WTC11 (cell line): ENCODE measurements around the gene CPLX3. TPM values are rescaled to one million over a fixed set of nuclear protein-coding genes. Genes with fewer than 3 reads are reported as not detected.

ENCODE experiments used
- ATAC-seq: fragments of 200-7000 bp; cut with Tn5 transposase; 2 replicates; pipeline ENCODE4 v1.10.0; 2021; ENCODE audit warnings: mild to moderate bottlenecking, moderate library complexity
- CTCF ChIA-PET: fragments of 300-600 bp; sonication (Branson Sonifier 250); formaldehyde crosslinking; loops from one replicate; lab custom pipeline; 2021; ENCODE audit warnings: antibody characterized with exemption; lab: Charles Lee
- POLR2A ChIA-PET: fragments of 350-600 bp; sonication (Branson Sonifier 250); formaldehyde crosslinking; loops from one replicate; lab custom pipeline; 2021; ENCODE audit warnings: antibody characterized with exemption; lab: Charles Lee
- DNase-seq: peaks from one replicate; pipeline ENCODE4 v3.0.0; 2021; ENCODE audit warnings: low spot score
- H3K27ac Mint-ChIP-seq: 2 replicates; pipeline ENCODE4 v1.8.0; 2021; ENCODE audit warnings: mixed read lengths
- H3K27me3 Mint-ChIP-seq: 2 replicates; pipeline ENCODE4 v1.8.0; 2021; ENCODE audit warnings: low read depth, mild to moderate bottlenecking, moderate library complexity, mixed read lengths
- H3K36me3 Mint-ChIP-seq: 2 replicates; pipeline ENCODE4 v1.8.0; 2021; ENCODE audit warnings: mixed read lengths
- H3K4me1 Mint-ChIP-seq: 2 replicates; pipeline ENCODE4 v1.8.0; 2022; ENCODE audit warnings: mixed read lengths
- H3K4me3 Mint-ChIP-seq: 2 replicates; pipeline ENCODE4 v1.8.0; 2021; ENCODE audit warnings: mild to moderate bottlenecking, moderate library complexity, mixed read lengths
- H3K9me3 Mint-ChIP-seq: 2 replicates; pipeline ENCODE4 v1.8.0; 2021; ENCODE audit warnings: mixed read lengths
- CREB1 ChIP-seq: sonication (generic); formaldehyde crosslinking; IDR thresholded peaks from 2 replicates; pipeline ENCODE4 v1.8.0; 2023; ENCODE audit warnings: mild to moderate bottlenecking, missing genetic modification reagents
- CREM ChIP-seq: sonication (generic); formaldehyde crosslinking; IDR thresholded peaks from 2 replicates; pipeline ENCODE4 v1.8.1; 2022; ENCODE audit warnings: mild to moderate bottlenecking, missing genetic modification reagents, moderate library complexity
- FOXJ3 ChIP-seq: sonication (generic); formaldehyde crosslinking; IDR thresholded peaks from 2 replicates; pipeline ENCODE4 v1.9.0; 2021; ENCODE audit warnings: missing genetic modification reagents, mild to moderate bottlenecking, borderline replicate concordance
- HMGA2 ChIP-seq: fragments of 250-450 bp; sonication (Bioruptor Pico); IDR thresholded peaks from 2 replicates; pipeline ENCODE4 v1.4.0; 2021; ENCODE audit warnings: mild to moderate bottlenecking, moderate library complexity
- MAX ChIP-seq: sonication (generic); formaldehyde crosslinking; IDR thresholded peaks from 2 replicates; pipeline ENCODE4 v1.8.0; 2022; ENCODE audit warnings: mild to moderate bottlenecking, missing genetic modification reagents
- MXD4 ChIP-seq: fragments of 250-450 bp; sonication (Bioruptor Pico); IDR thresholded peaks from 2 replicates; pipeline ENCODE4 v1.8.0; 2021; ENCODE audit warnings: mild to moderate bottlenecking, moderate library complexity, borderline replicate concordance
- MYBL2 ChIP-seq: sonication (generic); formaldehyde crosslinking; IDR thresholded peaks from 2 replicates; pipeline ENCODE4 v1.8.1; 2023; ENCODE audit warnings: mild to moderate bottlenecking, moderate library complexity, missing genetic modification reagents
- PRDM15 ChIP-seq: sonication (generic); formaldehyde crosslinking; IDR thresholded peaks from 2 replicates; pipeline ENCODE4 v1.8.0; 2022; ENCODE audit warnings: missing genetic modification reagents
- RORB ChIP-seq: fragments of 250-450 bp; sonication (Bioruptor Pico); IDR thresholded peaks from 2 replicates; pipeline ENCODE4 v1.9.0; 2021; ENCODE audit warnings: mild to moderate bottlenecking
- SMAD4 ChIP-seq: sonication (generic); formaldehyde crosslinking; IDR thresholded peaks from 2 replicates; pipeline ENCODE4 v1.8.0; 2022; ENCODE audit warnings: mild to moderate bottlenecking, missing genetic modification reagents
- STAT6 ChIP-seq: sonication (generic); formaldehyde crosslinking; conservative IDR thresholded peaks from 2 replicates; pipeline ENCODE4 v1.8.1; 2023; ENCODE audit warnings: mild to moderate bottlenecking, low read depth, missing genetic modification reagents, moderate library complexity
- TEAD1 ChIP-seq: sonication (generic); formaldehyde crosslinking; IDR thresholded peaks from 2 replicates; pipeline ENCODE4 v1.8.0; 2022; ENCODE audit warnings: mild to moderate bottlenecking, missing genetic modification reagents
- TP53 ChIP-seq: sonication (generic); formaldehyde crosslinking; IDR thresholded peaks from 2 replicates; pipeline ENCODE4 v1.8.1; 2023; ENCODE audit warnings: mild to moderate bottlenecking, missing genetic modification reagents
- ZBTB43 ChIP-seq: sonication (generic); formaldehyde crosslinking; IDR thresholded peaks from 2 replicates; pipeline ENCODE4 v1.8.1; 2023; ENCODE audit warnings: mild to moderate bottlenecking, missing genetic modification reagents
- ZNF416 ChIP-seq: fragments of 250-450 bp; sonication (Bioruptor Pico); IDR thresholded peaks from 2 replicates; pipeline ENCODE4 v1.9.0; 2021; ENCODE audit warnings: mild to moderate bottlenecking, inconsistent platforms
- ZNF671 ChIP-seq: fragments of 250-450 bp; sonication (Bioruptor Pico); IDR thresholded peaks from 2 replicates; pipeline ENCODE4 v1.8.0; 2021; ENCODE audit warnings: mild to moderate bottlenecking
- total RNA-seq: library from RNA; stranded (reverse); gene quantifications from 3 replicates; pipeline ENCODE4 v1.2.3, GENCODE V29; 2021
- TF ChIP-seq, protein P1 (sequence below): sonication (generic); formaldehyde crosslinking; IDR thresholded peaks from 2 replicates; pipeline ENCODE4 v1.8.1; 2023; ENCODE audit warnings: mild to moderate bottlenecking, missing genetic modification reagents, borderline replicate concordance
- TF ChIP-seq, protein P2 (sequence below): sonication (generic); formaldehyde crosslinking; IDR thresholded peaks from 2 replicates; pipeline ENCODE4 v1.8.0; 2022; ENCODE audit warnings: mild to moderate bottlenecking, missing genetic modification reagents
- TF ChIP-seq, protein P3 (sequence below): sonication (generic); formaldehyde crosslinking; IDR thresholded peaks from 2 replicates; pipeline ENCODE4 v1.8.0; 2023; ENCODE audit warnings: mild to moderate bottlenecking, missing genetic modification reagents

The CPLX3 gene
- total RNA-seq, 1 experiment from 2014 or later, result 0.09 TPM

- TF ChIP-seq ZBTB43 (CRISPR knock-in tag) (no peak), PRDM15 (CRISPR knock-in tag) (no peak), STAT6 (CRISPR knock-in tag) (no peak)
- TF ChIP-seq, protein P1, sequence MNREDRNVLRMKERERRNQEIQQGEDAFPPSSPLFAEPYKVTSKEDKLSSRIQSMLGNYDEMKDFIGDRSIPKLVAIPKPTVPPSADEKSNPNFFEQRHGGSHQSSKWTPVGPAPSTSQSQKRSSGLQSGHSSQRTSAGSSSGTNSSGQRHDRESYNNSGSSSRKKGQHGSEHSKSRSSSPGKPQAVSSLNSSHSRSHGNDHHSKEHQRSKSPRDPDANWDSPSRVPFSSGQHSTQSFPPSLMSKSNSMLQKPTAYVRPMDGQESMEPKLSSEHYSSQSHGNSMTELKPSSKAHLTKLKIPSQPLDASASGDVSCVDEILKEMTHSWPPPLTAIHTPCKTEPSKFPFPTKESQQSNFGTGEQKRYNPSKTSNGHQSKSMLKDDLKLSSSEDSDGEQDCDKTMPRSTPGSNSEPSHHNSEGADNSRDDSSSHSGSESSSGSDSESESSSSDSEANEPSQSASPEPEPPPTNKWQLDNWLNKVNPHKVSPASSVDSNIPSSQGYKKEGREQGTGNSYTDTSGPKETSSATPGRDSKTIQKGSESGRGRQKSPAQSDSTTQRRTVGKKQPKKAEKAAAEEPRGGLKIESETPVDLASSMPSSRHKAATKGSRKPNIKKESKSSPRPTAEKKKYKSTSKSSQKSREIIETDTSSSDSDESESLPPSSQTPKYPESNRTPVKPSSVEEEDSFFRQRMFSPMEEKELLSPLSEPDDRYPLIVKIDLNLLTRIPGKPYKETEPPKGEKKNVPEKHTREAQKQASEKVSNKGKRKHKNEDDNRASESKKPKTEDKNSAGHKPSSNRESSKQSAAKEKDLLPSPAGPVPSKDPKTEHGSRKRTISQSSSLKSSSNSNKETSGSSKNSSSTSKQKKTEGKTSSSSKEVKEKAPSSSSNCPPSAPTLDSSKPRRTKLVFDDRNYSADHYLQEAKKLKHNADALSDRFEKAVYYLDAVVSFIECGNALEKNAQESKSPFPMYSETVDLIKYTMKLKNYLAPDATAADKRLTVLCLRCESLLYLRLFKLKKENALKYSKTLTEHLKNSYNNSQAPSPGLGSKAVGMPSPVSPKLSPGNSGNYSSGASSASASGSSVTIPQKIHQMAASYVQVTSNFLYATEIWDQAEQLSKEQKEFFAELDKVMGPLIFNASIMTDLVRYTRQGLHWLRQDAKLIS (CRISPR knock-in tag), result no peak
- TF ChIP-seq, all 79 proteins: peak for 0
Measured at GRCh38 chr15:74844319-74845207, 18.1 kb downstream of the CPLX3 start (continued).

DNA sequence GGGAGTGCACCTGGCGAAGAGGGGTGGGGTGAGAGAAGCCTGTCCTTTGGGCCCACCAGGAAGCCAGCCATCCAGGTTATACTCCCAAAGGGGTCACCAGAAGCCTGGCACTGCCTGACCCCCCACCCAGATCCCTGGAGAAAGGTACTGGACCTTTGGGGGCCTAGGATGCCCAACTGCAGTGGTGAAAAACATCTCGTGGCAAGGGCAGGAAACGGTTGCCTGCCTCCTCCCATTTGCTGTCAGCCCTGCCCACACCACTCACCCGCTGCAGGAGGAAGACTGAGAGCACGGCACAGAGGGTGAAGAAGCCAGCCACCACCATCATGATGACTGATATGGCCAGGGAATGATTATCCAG lies 18.8 kb downstream of the CPLX3 start:
- ChIA-PET POLR2A (no interaction called here), CTCF (interaction anchor here (0.9 to 4.3 kb wide), 6 partner anchors 39 to 213 kb away, joined by 3 to 33 read pairs (median 5); no protein-coding TSS in a partner anchor)
- DNase-seq (no peak), ATAC-seq (no peak)
- Mint-ChIP-seq H3K4me3 (no peak overlapping the region), H3K9me3 (no peaks in the 10 kb centered on the region), H3K27me3 (no peaks in the 10 kb centered on the region), H3K4me1 (peaks cover 18% of the 10 kb centered on the region), H3K36me3 (peaks cover 3% of the 10 kb centered on the region), H3K27ac (no peak overlapping the region)
- no peak for TF ChIP-seq HMGA2
- TF ChIP-seq, protein P2, sequence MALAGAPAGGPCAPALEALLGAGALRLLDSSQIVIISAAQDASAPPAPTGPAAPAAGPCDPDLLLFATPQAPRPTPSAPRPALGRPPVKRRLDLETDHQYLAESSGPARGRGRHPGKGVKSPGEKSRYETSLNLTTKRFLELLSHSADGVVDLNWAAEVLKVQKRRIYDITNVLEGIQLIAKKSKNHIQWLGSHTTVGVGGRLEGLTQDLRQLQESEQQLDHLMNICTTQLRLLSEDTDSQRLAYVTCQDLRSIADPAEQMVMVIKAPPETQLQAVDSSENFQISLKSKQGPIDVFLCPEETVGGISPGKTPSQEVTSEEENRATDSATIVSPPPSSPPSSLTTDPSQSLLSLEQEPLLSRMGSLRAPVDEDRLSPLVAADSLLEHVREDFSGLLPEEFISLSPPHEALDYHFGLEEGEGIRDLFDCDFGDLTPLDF (CRISPR knock-in tag), result no peak
- TF ChIP-seq TP53 (CRISPR knock-in tag), result no peak
- no peak for TF ChIP-seq CREB1 (CRISPR knock-in tag)
- no peak for TF ChIP-seq FOXJ3
- TF ChIP-seq, protein P3, sequence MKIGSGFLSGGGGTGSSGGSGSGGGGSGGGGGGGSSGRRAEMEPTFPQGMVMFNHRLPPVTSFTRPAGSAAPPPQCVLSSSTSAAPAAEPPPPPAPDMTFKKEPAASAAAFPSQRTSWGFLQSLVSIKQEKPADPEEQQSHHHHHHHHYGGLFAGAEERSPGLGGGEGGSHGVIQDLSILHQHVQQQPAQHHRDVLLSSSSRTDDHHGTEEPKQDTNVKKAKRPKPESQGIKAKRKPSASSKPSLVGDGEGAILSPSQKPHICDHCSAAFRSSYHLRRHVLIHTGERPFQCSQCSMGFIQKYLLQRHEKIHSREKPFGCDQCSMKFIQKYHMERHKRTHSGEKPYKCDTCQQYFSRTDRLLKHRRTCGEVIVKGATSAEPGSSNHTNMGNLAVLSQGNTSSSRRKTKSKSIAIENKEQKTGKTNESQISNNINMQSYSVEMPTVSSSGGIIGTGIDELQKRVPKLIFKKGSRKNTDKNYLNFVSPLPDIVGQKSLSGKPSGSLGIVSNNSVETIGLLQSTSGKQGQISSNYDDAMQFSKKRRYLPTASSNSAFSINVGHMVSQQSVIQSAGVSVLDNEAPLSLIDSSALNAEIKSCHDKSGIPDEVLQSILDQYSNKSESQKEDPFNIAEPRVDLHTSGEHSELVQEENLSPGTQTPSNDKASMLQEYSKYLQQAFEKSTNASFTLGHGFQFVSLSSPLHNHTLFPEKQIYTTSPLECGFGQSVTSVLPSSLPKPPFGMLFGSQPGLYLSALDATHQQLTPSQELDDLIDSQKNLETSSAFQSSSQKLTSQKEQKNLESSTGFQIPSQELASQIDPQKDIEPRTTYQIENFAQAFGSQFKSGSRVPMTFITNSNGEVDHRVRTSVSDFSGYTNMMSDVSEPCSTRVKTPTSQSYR (CRISPR knock-in tag), result no peak
- TF ChIP-seq MXD4 (CRISPR knock-in tag), result no peak
- TF ChIP-seq ZNF671 (CRISPR knock-in tag), result no peak
- no peak for TF ChIP-seq MYBL2 (CRISPR knock-in tag)
- TF ChIP-seq TEAD1 (CRISPR knock-in tag), result no peak
- TF ChIP-seq ZNF416 (CRISPR knock-in tag), result no peak
- no peak for TF ChIP-seq CREM (CRISPR knock-in tag)
- no peak for TF ChIP-seq MAX (CRISPR knock-in tag)
- TF ChIP-seq RORB (CRISPR knock-in tag), result no peak
- no peak for TF ChIP-seq SMAD4 (CRISPR knock-in tag)
